ENCODE measurements around the gene PCMT1.

GRCh38 chr6:149806127-149806526, 56.6 kb downstream of the PCMT1 start:
- TF ChIP-seq POLR2A (IDR thresholded peaks at IDR 0.05), result no peak
- TF ChIP-seq, protein P1, sequence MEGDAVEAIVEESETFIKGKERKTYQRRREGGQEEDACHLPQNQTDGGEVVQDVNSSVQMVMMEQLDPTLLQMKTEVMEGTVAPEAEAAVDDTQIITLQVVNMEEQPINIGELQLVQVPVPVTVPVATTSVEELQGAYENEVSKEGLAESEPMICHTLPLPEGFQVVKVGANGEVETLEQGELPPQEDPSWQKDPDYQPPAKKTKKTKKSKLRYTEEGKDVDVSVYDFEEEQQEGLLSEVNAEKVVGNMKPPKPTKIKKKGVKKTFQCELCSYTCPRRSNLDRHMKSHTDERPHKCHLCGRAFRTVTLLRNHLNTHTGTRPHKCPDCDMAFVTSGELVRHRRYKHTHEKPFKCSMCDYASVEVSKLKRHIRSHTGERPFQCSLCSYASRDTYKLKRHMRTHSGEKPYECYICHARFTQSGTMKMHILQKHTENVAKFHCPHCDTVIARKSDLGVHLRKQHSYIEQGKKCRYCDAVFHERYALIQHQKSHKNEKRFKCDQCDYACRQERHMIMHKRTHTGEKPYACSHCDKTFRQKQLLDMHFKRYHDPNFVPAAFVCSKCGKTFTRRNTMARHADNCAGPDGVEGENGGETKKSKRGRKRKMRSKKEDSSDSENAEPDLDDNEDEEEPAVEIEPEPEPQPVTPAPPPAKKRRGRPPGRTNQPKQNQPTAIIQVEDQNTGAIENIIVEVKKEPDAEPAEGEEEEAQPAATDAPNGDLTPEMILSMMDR (IDR thresholded peaks at IDR 0.05), result no peak

All from testis (tissue), 2 donors.